Karpas-422 (cell line): ENCODE data around the gene ST8SIA1. TPM values are rescaled to one million over a fixed set of nuclear protein-coding genes. Genes with fewer than 3 reads are reported as not detected.
"Not testable (repeated sequence)": the region's sequence is repeated elsewhere in the genome, so short reads cannot be mapped to it uniquely, and the experiment has no call there.

ENCODE experiments used
- DNase-seq: peaks from one replicate; pipeline ENCODE4 v3.0.0-alpha.2; 2015
- H2AFZ ChIP-seq: fragments of 200-600 bp; sonication (generic); 2 replicates; pipeline ENCODE4 v1.6.1; 2014; ENCODE audit warnings: antibody characterized with exemption, low read length, mixed read lengths
- H3K27ac ChIP-seq: fragments of 200-600 bp; sonication (generic); 2 replicates; pipeline ENCODE4 v1.5.1; 2014; ENCODE audit warnings: mild to moderate bottlenecking, low read length, moderate library complexity
- H3K27me3 ChIP-seq: fragments of 200-600 bp; sonication (generic); 2 replicates; pipeline ENCODE4 v1.6.1; 2014; ENCODE audit warnings: low read length, mixed read lengths
- H3K36me3 ChIP-seq: fragments of 200-600 bp; sonication (generic); 2 replicates; pipeline ENCODE4 v1.6.1; 2014; ENCODE audit warnings: low read length, mixed read lengths; ENCODE audit not compliant: insufficient read depth
- H3K4me1 ChIP-seq: fragments of 200-600 bp; sonication (generic); 2 replicates; pipeline ENCODE4 v1.6.1; 2014; ENCODE audit warnings: mild to moderate bottlenecking, low read length, mixed read lengths
- H3K4me2 ChIP-seq: fragments of 200-600 bp; sonication (generic); 2 replicates; pipeline ENCODE4 v1.6.1; 2014; ENCODE audit warnings: low read length, low read depth, mild to moderate bottlenecking; ENCODE audit not compliant: poor library complexity, severe bottlenecking
- H3K4me3 ChIP-seq: fragments of 200-600 bp; sonication (generic); 2 replicates; pipeline ENCODE4 v1.5.1; 2014; ENCODE audit warnings: mild to moderate bottlenecking, antibody characterized with exemption, low read length, mixed read lengths
- H3K79me2 ChIP-seq: fragments of 200-600 bp; sonication (generic); 2 replicates; pipeline ENCODE4 v1.6.1; 2014; ENCODE audit warnings: mild to moderate bottlenecking, low read length, mixed read lengths
- H3K9ac ChIP-seq: fragments of 200-600 bp; sonication (generic); 2 replicates; pipeline ENCODE4 v1.6.0; 2014; ENCODE audit warnings: low read length
- H3K9me2 ChIP-seq: fragments of 200-600 bp; sonication (generic), shearing (Covaris generic); replicated peaks from 2 replicates; pipeline ENCODE4 v1.6.0; 2014; ENCODE audit warnings: mild to moderate bottlenecking, low read length, moderate library complexity; ENCODE audit not compliant: insufficient read depth
- H3K9me3 ChIP-seq: fragments of 300-700, 200-600 bp; sonication (generic); 2 replicates; pipeline ENCODE4 v1.6.1; 2014; ENCODE audit warnings: low read length, mixed read lengths
- H4K20me1 ChIP-seq: fragments of 200-600 bp; sonication (generic); 2 replicates; pipeline ENCODE4 v1.6.1; 2014; ENCODE audit warnings: mild to moderate bottlenecking, antibody characterized with exemption, low read length, low read depth; ENCODE audit not compliant: insufficient read depth
- total RNA-seq: library from RNA; depleted of rRNA; stranded (reverse); fragments of >200 nt; shearing (Covaris generic); gene quantifications from 2 replicates; pipeline ENCODE4 v1.2.3, GENCODE V29; 2014; ENCODE audit warnings: low replicate concordance; rRNA removed

Gene ST8SIA1
- total RNA-seq, 1 experiment from 2014 or later: 4.6 TPM

DNA sequence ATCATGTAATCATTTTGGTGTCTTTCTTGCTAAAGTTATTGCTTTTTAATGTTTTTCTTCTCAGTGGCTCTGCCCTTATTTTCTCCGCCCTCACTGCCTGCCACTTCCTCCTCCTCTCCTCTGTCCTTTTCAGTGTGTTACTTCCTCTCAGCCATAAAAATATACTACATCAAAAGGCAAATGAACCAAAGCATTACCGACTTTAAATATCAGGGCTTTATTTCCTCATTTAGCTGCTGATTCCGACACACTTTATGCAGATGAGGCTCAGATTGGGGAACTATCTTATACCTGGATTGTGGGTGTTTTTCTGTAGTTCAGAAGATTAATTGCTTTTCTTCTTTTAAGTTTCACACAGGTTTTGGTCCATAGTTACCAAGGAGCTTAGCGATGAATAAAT, 170.4 kb downstream of the ST8SIA1 start:
- H3K4me1 ChIP-seq: peaks cover 61% of the 10 kb centered on the region
- H3K27me3 ChIP-seq: no peaks in the 10 kb centered on the region
- 0 out of 2 replicates have a peak, but pooled peaks cover 3% of the 10 kb centered on the region for H3K9me3 ChIP-seq
- peak overlapping the region; percentile 55 for H3K9ac ChIP-seq
- H3K79me2 ChIP-seq: no peaks in the 10 kb centered on the region
- H3K4me2 ChIP-seq: peak overlapping the region; percentile 85
- H3K36me3 ChIP-seq: no peaks in the 10 kb centered on the region
- H4K20me1 ChIP-seq: no peaks in the 10 kb centered on the region
- H3K4me3 ChIP-seq: peak overlapping the region; percentile 26
- peak overlapping the region; percentile 68 for H2AFZ ChIP-seq
- peak; percentile 94 for DNase-seq
- peak overlapping the region; percentile 95 for H3K27ac ChIP-seq
- H3K9me2 ChIP-seq: no peaks in the 10 kb centered on the region

GRCh38 chr12:22163594-22163993, 170.9 kb downstream of the ST8SIA1 start:
- H3K36me3 ChIP-seq: no peaks in the 10 kb centered on the region
- H3K4me2 ChIP-seq: peak overlapping the region; percentile 85
- H3K79me2 ChIP-seq: no peaks in the 10 kb centered on the region
- DNase-seq: no peak
- peak overlapping the region; percentile 26 for H3K4me3 ChIP-seq
- 0 out of 2 replicates have a peak, but pooled peaks cover 3% of the 10 kb centered on the region for H3K9me3 ChIP-seq
- no peaks in the 10 kb centered on the region for H3K27me3 ChIP-seq
- H3K4me1 ChIP-seq: peaks cover 56% of the 10 kb centered on the region
- H4K20me1 ChIP-seq: no peaks in the 10 kb centered on the region
- H2AFZ ChIP-seq: peak overlapping the region; percentile 68
- no peaks in the 10 kb centered on the region for H3K9me2 ChIP-seq
- H3K9ac ChIP-seq: peak overlapping the region; percentile 55
- H3K27ac ChIP-seq: peak overlapping the region; percentile 95

DNA sequence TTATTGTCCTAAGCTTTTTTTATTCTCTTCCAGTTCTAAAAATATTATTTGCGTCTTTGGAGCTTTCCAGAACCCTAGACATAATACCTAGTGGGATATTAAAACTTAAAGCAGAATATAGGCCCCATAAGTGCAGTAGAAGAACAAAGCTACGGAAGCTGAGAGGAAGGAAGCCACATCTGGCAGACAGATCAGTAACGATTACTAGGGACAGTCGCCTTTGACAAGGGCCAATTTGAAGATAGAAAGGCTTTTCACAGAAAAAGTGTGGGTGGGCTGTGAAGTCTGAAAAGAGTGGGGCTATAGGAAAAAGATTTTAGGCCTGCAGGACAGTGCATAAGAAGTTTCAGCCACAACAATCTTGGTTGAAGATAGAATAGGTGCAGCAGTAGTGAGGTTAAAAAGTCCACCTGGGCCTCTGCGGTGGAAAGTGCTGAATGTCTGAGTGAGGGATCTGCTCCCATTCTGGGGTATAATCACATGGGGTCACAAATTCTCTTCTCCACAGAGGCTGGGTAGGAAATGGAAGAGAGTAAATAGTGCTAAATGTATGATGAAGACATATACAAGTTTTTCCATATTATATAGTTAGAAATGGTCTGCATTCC, 174.0 kb downstream of the ST8SIA1 start:
- H3K27me3 ChIP-seq: no peaks in the 10 kb centered on the region
- H3K4me2 ChIP-seq: no peak overlapping the region
- H3K79me2 ChIP-seq: no peaks in the 10 kb centered on the region
- H3K36me3 ChIP-seq: no peaks in the 10 kb centered on the region
- H3K9me3 ChIP-seq: 0 out of 2 replicates have a peak, but pooled peaks cover 3% of the 10 kb centered on the region
- no peaks in the 10 kb centered on the region for H3K9me2 ChIP-seq
- no peak overlapping the region for H3K27ac ChIP-seq
- peak overlapping the region; percentile 71; the same call in 1 of the 2 replicates for H2AFZ ChIP-seq
- H3K9ac ChIP-seq: no peak overlapping the region
- H3K4me1 ChIP-seq: peaks cover 34% of the 10 kb centered on the region
- no peak for DNase-seq
- no peaks in the 10 kb centered on the region for H4K20me1 ChIP-seq
- H3K4me3 ChIP-seq: no peak overlapping the region

GRCh38 chr12:22149286-22149685, 185.2 kb downstream of the ST8SIA1 start:
- not testable (repeated sequence) for H3K27ac ChIP-seq, H3K79me2 ChIP-seq, H3K9me2 ChIP-seq, H3K4me3 ChIP-seq, DNase-seq, H3K4me2 ChIP-seq, H3K9me3 ChIP-seq, H3K9ac ChIP-seq, H3K36me3 ChIP-seq, H4K20me1 ChIP-seq, H3K27me3 ChIP-seq
- Histone ChIP-seq H3K4me1 (peaks cover 42% of the 10 kb centered on the region), H2AFZ (0 out of 2 replicates have a peak overlapping the region, but pooled peaks have one; percentile 62)

GRCh38 chr12:22146686-22147085, 187.8 kb downstream of the ST8SIA1 start:
- H2AFZ ChIP-seq: not testable (repeated sequence)

More at GRCh38 chr12:22146686-22147085, 187.8 kb downstream of the ST8SIA1 start:
- not testable (repeated sequence) for H3K27me3 ChIP-seq, H3K36me3 ChIP-seq, H3K4me2 ChIP-seq, H3K27ac ChIP-seq, H3K79me2 ChIP-seq, H3K9me2 ChIP-seq, H3K9me3 ChIP-seq, DNase-seq, H3K4me3 ChIP-seq, H4K20me1 ChIP-seq
- peaks cover 26% of the 10 kb centered on the region for H3K4me1 ChIP-seq
- peak overlapping the region; percentile 27; the same call in 1 of the 2 replicates for H3K9ac ChIP-seq

Other genes with a start within 250 kb of the ST8SIA1 start
- gene C2CD5, start 209.8 kb upstream of the ST8SIA1 start, total RNA-seq: 26.6 and 71.8 TPM in 2 replicates